Measurements from ENCODE around the gene ATP8A2. TPM values are rescaled to one million over a fixed set of nuclear protein-coding genes. Genes with fewer than 3 reads are reported as not detected.

ATP8A2 gene
- total RNA-seq, 6 experiments from 2014 or later, result not detected

DNA sequence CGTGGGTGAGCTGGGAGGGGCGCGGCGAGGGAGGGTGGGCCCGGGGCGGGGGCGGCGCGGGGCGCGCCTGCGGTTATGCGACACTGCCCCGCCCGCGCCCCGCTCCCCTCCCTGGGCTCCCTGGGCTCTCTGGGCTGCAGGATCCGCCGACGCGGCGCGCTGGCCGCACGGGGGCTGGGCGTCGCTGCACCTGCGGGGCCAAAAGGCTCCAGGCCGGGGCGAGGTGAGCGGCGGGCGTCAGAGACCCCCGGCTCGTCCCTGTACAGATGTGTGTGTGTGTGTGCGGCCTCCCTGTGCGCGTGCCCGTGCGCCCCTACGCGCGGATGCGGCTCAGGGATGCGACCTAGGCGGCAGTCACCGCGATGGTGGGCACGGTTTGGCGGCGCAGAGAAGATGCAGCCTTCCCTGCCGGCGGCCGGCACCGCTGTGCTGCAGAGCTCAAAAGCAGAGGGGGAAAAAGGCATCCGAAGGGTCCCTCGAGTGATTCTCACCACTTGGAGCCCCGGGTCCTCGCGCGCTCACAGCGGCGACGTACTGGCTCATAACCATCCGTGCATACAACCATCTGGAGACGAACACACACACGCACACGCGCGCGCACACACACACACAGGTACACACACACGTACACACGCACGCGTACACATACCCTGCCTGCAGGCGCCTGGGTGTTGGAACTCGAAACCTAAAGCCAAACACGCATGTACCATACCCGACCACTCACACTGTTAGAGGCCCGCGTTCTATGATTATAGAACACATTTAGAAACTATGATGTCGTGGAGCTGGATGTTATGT, 709 bp downstream of the ATP8A2 start:
- H3K27me3 ChIP-seq, result no peaks in the 10 kb centered on the region
- no peaks in the 10 kb centered on the region for H3K36me3 ChIP-seq
- intact Hi-C loops (cut with DNase I), result no loop called here
- TF ChIP-seq CTCF (IDR thresholded peaks at IDR 0.05), result no peak
- TF ChIP-seq POLR2A (IDR thresholded peaks at IDR 0.05), result no peak
- peak overlapping the region in 1 of 3 donors; percentile 13 for H3K4me3 ChIP-seq
- ATAC-seq (no peak), DNase-seq (no peak)
- H3K4me1 ChIP-seq, result no peaks in the 10 kb centered on the region
- WGBS (ENCODE audit: insufficient coverage, low coverage, low lambda C conversion rate, missing lambda C conversion rate), result 35% methylated on average over 3 of the region's 82 CpGs
- no peaks in the 10 kb centered on the region for H3K9me3 ChIP-seq
- no peak overlapping the region for H3K27ac ChIP-seq

GRCh38 chr13:25375727-25376358, 4.1 kb downstream of the ATP8A2 start:
- Histone ChIP-seq H3K36me3 (no peaks in the 10 kb centered on the region), H3K4me1 (no peaks in the 10 kb centered on the region), H3K4me3 (no peak overlapping the region), H3K27ac (no peak overlapping the region), H3K9me3 (no peaks in the 10 kb centered on the region), H3K27me3 (no peaks in the 10 kb centered on the region)
- intact Hi-C loops (cut with DNase I), result no loop called here
- WGBS (ENCODE audit: insufficient coverage, low coverage, low lambda C conversion rate, missing lambda C conversion rate), result 16% methylated on average over 9 of the region's 9 CpGs
- DNase-seq, result no peak
- peak; percentile 73 to 87 (median 80) for ATAC-seq
- no peak for TF ChIP-seq POLR2A (IDR thresholded peaks at IDR 0.05)
- TF ChIP-seq CTCF (IDR thresholded peaks at IDR 0.05), result peak; percentile 56 to 64 (median 60)

- ATAC-seq (no peak), DNase-seq (no peak)
- Histone ChIP-seq H3K27me3 (no peaks in the 10 kb centered on the region), H3K27ac (no peak overlapping the region), H3K4me1 (no peaks in the 10 kb centered on the region), H3K36me3 (no peaks in the 10 kb centered on the region), H3K4me3 (no peak overlapping the region), H3K9me3 (no peaks in the 10 kb centered on the region)
- intact Hi-C loops (cut with DNase I), result no loop called here
- TF ChIP-seq POLR2A (IDR thresholded peaks at IDR 0.05) (no peak), CTCF (IDR thresholded peaks at IDR 0.05) (no peak)
- 70% methylated on average over 6 of the region's 7 CpGs for WGBS (ENCODE audit: insufficient coverage, low coverage, low lambda C conversion rate, missing lambda C conversion rate)
Observed at GRCh38 chr13:25377244-25377962, 5.6 kb downstream of the ATP8A2 start.

DNA sequence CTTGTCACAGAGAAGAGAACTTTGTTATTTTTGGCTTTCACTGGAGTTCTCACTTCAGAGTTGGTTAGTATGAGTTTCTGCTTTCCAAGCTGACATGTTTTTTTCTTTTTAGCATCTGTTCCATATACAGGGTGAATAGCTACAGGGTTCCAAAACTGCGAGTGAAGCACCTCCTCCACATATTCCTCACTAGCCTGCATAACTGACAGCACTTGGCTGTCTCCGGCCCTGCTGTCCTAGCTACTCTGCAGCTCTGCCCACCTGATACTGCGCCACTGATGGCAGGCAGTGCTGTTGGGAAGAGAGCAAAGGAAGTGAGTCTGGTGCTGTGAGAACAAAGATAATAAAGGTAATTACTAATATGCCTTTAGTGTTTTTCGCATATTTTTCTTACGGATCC, 6.8 kb downstream of the ATP8A2 start:
- Histone ChIP-seq H3K27me3 (no peaks in the 10 kb centered on the region), H3K9me3 (no peaks in the 10 kb centered on the region), H3K36me3 (no peaks in the 10 kb centered on the region), H3K4me3 (no peak overlapping the region), H3K27ac (no peak overlapping the region), H3K4me1 (no peaks in the 10 kb centered on the region)
- DNase-seq (no peak), ATAC-seq (no peak)
- intact Hi-C loops (cut with DNase I), result no loop called here
- WGBS (ENCODE audit: insufficient coverage, low coverage, low lambda C conversion rate, missing lambda C conversion rate), result 61% methylated on average over 5 of the region's 5 CpGs
- TF ChIP-seq CTCF (IDR thresholded peaks at IDR 0.05) (no peak), POLR2A (IDR thresholded peaks at IDR 0.05) (no peak)

Data from right lobe of liver (tissue), 6 donors.